Measurements from ENCODE around the gene MYOF.
"Not testable (repeated sequence)": the region's sequence is repeated elsewhere in the genome, so short reads cannot be mapped to it uniquely, and the experiment has no call there.

DNA sequence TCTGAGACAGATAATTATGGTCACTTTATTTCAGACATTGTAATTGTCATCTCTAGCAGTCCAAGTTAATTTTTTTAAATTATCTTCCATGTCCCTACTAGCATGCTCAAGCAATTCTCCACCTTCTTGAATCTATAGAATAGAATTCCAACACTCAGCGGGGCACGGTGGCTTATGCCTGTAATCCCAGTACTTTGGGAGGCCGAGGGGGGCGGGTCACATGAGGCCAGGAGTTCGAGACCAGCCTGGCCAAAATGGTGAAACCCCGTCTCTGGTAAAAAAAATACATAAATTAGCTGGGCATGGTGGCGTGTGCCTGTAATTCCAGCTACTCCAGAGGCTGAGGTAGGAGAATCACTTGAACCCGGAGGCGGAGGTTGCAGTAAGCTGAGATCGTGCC is 39.4 kb downstream of the MYOF start:
- TF ChIP-seq, protein P1, sequence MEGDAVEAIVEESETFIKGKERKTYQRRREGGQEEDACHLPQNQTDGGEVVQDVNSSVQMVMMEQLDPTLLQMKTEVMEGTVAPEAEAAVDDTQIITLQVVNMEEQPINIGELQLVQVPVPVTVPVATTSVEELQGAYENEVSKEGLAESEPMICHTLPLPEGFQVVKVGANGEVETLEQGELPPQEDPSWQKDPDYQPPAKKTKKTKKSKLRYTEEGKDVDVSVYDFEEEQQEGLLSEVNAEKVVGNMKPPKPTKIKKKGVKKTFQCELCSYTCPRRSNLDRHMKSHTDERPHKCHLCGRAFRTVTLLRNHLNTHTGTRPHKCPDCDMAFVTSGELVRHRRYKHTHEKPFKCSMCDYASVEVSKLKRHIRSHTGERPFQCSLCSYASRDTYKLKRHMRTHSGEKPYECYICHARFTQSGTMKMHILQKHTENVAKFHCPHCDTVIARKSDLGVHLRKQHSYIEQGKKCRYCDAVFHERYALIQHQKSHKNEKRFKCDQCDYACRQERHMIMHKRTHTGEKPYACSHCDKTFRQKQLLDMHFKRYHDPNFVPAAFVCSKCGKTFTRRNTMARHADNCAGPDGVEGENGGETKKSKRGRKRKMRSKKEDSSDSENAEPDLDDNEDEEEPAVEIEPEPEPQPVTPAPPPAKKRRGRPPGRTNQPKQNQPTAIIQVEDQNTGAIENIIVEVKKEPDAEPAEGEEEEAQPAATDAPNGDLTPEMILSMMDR (IDR thresholded peaks at IDR 0.05), result not testable (repeated sequence)
- TF ChIP-seq EP300, POLR2AphosphoS5, POLR2A (IDR thresholded peaks at IDR 0.05): not testable (repeated sequence)

Data from suprapubic skin (tissue), 4 donors.